CD4-positive, alpha-beta T cell treated with Interleukin-15 for 4 hours (primary cell): ENCODE measurements around the gene TPT1.
A peak's percentile ranks its signal among the peaks of the same experiment; 100 is the strongest.
"Not testable (repeated sequence)": the region's sequence is repeated elsewhere in the genome, so short reads cannot be mapped to it uniquely, and the experiment has no call there.

Source experiments
- DNase-seq: peaks from one replicate; pipeline ENCODE4 v3.0.0-alpha.2; 2020; ENCODE audit warnings: low spot score

TPT1 gene

DNA sequence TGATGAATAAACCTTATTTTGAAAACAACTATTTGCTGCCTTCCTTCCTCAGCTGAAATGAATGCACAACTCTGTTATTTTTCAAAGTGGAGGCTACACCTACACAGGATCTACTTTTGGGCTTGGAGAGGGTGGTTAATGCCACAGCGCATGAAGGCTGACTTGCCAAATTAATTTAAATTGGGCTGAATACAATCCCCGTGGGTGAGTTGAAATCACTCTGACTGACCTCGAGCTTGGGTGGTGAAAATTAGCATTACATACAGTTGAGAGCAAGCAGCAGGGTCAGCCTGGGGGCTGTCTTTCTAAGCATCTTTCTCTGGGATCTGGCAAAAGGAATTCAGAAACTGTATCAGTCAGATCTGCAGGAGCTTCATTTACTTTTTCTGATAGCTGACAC lies 38.5 kb downstream of the TPT1 start:
- DNase-seq = no peak

DNA sequence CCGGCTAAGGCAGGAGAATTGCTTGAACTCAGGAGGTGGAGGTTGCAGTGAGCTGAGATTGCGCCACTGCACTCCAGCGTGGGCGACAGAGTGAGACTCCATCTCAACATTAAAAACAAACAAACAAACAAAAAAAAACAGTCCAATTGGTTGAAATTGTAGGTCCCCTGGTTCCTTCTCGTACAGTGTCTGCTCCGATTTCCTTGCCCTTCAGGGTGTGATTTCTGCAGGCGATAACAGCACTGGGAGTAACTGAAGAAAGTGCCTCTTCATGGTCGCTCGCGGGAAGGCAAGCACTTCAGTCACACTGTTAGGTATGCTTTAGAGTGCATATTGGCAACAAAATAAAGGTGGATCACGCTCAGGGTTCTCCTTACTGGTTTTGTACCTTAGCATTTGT lies 39.7 kb downstream of the TPT1 start:
- no peak for DNase-seq

DNA sequence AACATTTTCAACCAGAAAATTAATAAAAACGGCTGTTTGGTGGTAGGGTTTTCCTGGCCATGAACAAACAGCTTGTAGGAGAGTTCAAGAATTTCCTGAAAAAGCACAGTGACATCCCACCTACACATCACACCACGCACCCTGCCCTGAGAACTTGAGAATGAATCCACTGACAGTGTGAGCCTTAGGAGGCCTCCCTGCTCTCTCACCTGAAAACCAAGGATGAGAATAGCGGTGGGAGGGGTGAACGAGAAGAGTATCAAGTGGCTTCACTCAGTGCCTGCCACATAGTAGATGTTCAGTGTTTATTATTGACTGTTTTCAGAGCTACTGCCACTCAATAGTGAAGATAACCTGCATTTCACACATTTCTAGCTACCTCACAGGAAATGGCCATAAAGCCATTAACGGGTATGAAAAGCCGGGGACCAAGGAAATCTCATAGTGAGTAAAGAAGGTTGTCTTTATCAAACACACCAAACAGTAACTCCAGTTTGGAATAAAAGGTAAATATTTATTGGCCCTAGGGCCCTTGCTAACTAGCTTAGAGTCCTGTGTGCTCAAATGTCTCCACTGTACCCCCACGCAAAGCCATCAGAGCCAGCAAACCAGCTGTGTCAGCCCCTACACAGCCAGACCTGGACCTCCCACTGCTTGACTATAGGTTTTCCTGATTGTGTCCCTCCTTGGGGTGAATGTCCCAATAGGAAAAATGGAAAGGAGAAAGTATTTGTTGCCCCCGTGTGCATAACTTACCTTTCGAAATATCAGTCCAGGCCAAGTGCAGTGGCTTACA lies 40.6 kb downstream of the TPT1 start:
- no peak for DNase-seq

DNA sequence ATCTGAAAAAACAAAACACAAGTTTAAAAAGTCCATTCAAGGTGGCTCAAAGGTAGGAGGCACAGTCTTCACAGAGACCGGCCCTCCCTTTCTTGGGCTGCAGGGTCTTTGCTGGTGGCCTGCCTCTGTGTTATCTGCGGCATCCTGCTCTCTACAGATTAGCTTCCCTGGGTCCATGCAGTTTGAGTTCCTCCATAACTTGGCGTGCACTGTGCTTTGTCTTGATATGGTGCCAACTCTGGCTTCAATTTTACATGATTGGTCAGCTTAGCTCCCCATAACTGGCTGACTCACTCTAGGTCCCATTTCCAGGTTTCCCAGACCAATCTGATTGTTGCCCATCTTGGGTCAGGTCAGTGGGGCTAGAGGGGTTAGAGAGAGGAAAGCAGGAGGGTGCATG lies 41.8 kb downstream of the TPT1 start:
- no peak for DNase-seq

DNA sequence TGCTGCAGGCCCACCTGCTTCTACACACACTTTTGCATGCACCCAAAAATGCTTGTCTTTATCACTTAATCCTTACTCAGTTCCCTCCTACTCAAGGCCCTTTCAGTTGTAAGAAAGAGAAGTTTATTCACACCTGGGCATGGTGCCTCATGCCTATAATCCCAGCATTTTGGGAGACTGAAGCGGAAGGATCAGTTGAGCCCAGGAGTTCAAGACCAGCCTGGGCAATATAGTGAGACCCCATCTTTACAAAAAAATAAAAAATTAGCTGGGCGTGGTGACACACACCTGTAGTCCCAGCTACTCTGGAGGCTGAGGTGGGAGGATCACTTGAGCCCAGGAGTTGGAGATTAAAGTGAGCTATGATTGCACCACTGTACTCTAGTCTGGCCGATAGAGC lies 42.4 kb downstream of the TPT1 start:
- DNase-seq = not testable (repeated sequence)

DNA sequence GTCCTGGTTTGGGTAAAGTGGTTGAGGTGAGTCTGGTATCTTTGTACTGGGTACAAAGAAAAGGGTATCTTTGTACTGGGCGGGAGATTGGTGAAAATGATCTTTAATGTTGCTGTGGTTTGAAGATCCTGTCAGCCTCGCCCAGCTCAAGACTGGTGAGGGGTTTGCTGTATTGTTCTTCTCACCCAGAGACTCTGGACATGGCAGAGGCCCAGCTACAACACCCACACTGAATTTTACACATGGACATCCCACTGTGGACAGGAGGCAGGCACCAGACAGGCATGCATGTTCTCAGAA lies 42.8 kb downstream of the TPT1 start:
- DNase-seq = no peak

DNA sequence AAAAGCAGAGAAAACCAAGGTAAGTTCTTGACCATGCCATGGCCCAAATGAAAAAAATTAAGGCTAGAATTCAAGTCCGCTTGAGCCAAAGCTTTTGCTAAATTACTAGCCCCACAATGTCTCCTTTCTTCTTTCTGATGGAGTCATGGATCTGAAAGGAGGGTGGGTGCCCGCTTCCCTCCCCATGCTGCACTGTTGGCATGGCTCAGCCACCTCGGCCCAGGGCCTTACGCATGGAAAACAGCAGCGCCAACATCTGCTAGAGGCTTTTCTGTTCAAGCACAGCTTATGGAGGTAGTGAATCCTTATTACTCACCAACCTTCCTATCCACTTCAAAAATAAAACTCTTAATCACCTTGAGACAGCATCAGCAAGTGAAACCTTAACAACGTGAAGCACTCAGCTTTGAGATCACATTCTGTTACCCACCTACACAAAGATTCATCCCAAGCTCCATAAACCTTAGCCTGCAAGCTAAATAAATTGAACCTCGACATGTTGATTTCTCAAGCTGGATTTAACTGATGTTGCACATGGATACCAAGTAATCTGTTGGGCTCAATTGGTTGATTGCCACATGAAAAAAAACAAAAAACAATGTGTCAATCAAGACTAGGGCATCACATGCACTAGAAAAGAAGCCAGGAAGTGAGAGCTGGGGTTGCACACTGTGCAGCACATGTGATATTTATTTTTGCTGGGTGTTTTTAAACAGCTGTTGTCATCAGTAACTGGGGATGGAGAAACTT lies 43.4 kb downstream of the TPT1 start:
- peak; percentile 22 for DNase-seq

DNA sequence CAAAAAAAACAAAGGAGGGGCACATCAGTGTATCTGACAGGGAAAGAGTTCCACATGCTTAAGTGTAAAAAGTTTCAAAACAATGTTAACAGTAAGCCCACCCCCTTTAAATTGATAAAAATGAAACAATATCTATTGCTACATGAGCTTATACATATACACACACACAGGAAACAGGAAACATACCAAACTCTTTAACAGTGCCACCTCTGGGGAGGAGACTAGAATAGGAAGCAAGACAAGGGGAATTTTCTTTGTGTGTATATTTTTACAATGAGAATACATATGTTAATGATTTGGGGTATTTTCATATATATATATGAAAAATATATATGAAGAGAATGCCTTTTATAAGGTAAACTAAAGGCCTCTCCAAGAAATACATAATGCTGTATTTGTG lies 44.7 kb downstream of the TPT1 start:
- DNase-seq = peak; percentile 7

DNA sequence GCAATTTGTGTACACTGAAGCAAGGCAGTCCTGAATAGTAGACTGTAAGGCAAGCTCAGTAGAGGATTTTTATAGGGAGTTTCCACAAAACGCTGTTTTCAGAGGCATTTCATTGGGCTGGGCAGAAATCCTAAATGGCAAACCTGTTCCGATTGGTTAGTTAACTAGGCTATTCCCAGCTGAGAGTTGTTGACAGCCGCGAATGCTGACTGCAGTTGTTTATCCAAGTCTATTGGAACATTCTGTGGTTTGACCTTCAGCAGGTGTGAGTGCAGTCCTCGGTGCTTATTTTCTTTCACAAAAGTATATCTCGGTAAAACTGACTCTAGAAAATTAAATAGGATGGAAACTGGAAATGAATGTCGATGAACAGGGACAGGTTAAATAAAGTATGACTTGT lies 45.4 kb downstream of the TPT1 start:
- no peak for DNase-seq

DNA sequence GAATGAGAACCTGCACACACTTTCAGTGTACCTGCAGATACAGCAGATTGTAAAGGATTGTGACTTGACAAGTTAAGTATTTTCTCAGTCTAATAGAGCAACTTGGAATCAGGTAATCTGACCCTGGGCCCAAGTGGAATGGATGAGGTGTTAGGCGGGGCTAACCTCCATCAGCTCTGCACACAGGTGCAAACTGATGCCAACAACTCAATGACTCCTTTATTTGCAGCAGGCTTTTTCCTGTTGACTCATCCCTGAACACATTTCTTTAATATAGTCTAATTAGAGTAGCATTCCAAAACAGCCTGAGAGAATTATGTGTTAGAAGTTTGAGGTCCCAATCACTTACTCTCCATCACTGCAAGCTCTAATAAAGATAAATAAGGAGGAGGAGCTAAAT lies 48.8 kb downstream of the TPT1 start:
- DNase-seq = no peak

DNA sequence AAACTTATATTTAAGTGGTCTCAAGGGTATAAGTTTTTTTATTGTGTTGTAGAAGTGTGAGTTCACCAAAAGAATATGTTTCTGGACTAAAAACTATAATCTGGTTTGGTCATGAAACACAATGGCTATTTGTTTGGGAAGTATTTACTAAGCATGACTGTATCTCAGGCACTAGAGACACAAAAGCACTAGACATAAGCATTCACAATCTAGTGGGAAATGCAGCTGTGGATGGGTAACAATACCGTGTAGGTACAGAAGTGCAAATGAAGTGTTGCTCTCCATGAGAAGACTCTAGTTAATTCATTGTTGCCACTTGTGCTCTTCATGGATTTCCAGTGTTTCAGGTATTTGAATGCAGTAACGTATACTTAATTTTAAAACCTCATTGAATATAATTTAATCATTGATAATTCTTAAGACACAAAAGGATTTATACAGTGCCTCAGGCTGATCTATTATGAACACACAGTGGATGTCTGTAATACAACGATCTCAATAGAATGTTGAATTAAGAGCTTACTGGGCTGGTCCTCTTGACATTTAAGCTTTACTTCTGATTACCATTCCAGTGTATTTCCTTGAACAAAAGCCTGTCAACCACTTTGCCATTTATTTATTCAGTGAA lies 50.9 kb downstream of the TPT1 start:
- no peak for DNase-seq
